Islet of Langerhans (tissue), 1 donor: ENCODE data around the gene CPD.
"Not testable (repeated sequence)": the region's sequence is repeated elsewhere in the genome, so short reads cannot be mapped to it uniquely, and the experiment has no call there.

Experiments
- FAIRE-seq: peaks from one replicate; lab custom pipeline; 2011; peaks lifted over from hg19 to GRCh38; lab: Jason Lieb, UNC

The CPD gene

GRCh38 chr17:30378825-30379302 is at the start of gene CPD:
CPD (plus strand) TSS chr17:30378927; CDS start chr17:30378981, 54 bp downstream.
- FAIRE-seq = no peak

GRCh38 chr17:30332057-30332542 is 46.6 kb upstream of the CPD start:
- no peak for FAIRE-seq

- no peak for FAIRE-seq
Measured at GRCh38 chr17:30333503-30334360, 45.0 kb upstream of the CPD start, which contains the start of gene TMIGD1. TMIGD1 (minus strand) TSS chr17:30334057; CDS start chr17:30332133, 1,924 bp downstream.

GRCh38 chr17:30334421-30334820 is 44.3 kb upstream of the CPD start:
- no peak for FAIRE-seq

GRCh38 chr17:30336369-30337171 is 42.2 kb upstream of the CPD start:
- FAIRE-seq = no peak

GRCh38 chr17:30337393-30337999 is 41.2 kb upstream of the CPD start:
- no peak for FAIRE-seq

- no peak for FAIRE-seq
Measured at GRCh38 chr17:30339086-30339485, 39.6 kb upstream of the CPD start.

GRCh38 chr17:30340801-30341356 is 37.8 kb upstream of the CPD start:
- FAIRE-seq = no peak

GRCh38 chr17:30341703-30342249 is 37.0 kb upstream of the CPD start:
- FAIRE-seq = no peak

- FAIRE-seq = not testable (repeated sequence)
Measured at GRCh38 chr17:30343244-30343643, 35.5 kb upstream of the CPD start.

- no peak for FAIRE-seq
Measured at GRCh38 chr17:30343796-30344195, 34.9 kb upstream of the CPD start.

GRCh38 chr17:30344283-30345088 is 34.2 kb upstream of the CPD start:
- FAIRE-seq = no peak

- no peak for FAIRE-seq
Measured at GRCh38 chr17:30345089-30345433, 33.7 kb upstream of the CPD start.

- FAIRE-seq = no peak
Measured at GRCh38 chr17:30345527-30346075, 33.1 kb upstream of the CPD start.

GRCh38 chr17:30346221-30346795 is 32.4 kb upstream of the CPD start:
- no peak for FAIRE-seq

- no peak for FAIRE-seq
Measured at GRCh38 chr17:30347488-30347887, 31.2 kb upstream of the CPD start.

GRCh38 chr17:30349252-30349651 is 29.5 kb upstream of the CPD start:
- no peak for FAIRE-seq

GRCh38 chr17:30351263-30351662 is 27.5 kb upstream of the CPD start:
- FAIRE-seq = not testable (repeated sequence)

GRCh38 chr17:30351735-30352134 is 27.0 kb upstream of the CPD start:
- FAIRE-seq = no peak

GRCh38 chr17:30352240-30352814 is 26.4 kb upstream of the CPD start:
- FAIRE-seq = no peak
